A673 (cell line): ENCODE measurements around the gene PODXL. TPM values are rescaled to one million over a fixed set of nuclear protein-coding genes. Genes with fewer than 3 reads are reported as not detected.
"Not testable (repeated sequence)": the region's sequence is repeated elsewhere in the genome, so short reads cannot be mapped to it uniquely, and the experiment has no call there.

Experiments
- BruUV-seq: library from RNA; stranded (reverse); fragments of 400-500 nt; replicated peaks from 2 replicates; lab custom pipeline; 2021; lab: Mats Ljungman, UMichigan
- CTCF ChIA-PET: fragments of 300-600 bp; sonication (Branson Sonifier 250); formaldehyde crosslinking; loops from one replicate; lab custom pipeline; 2022; ENCODE audit warnings: antibody characterized with exemption; lab: Charles Lee
- POLR2A ChIA-PET: fragments of 300-600 bp; sonication (Branson Sonifier 250); formaldehyde crosslinking; loops from one replicate; lab custom pipeline; 2022; ENCODE audit warnings: antibody characterized with exemption; ENCODE audit not compliant: low non-redundant PET; lab: Charles Lee
- DNase-seq: peaks from one replicate; pipeline ENCODE4 v3.0.0-alpha.2; 2015; ENCODE audit warnings: low spot score
- H3K27ac ChIP-seq: fragments of 200-600 bp; sonication (generic); 2 replicates; pipeline ENCODE4 v1.5.1; 2016; ENCODE audit warnings: mixed run types, low read depth, mild to moderate bottlenecking, mixed read lengths, antibody characterized with exemption, low read length; ENCODE audit not compliant: poor library complexity, severe bottlenecking
- H3K27me3 ChIP-seq: fragments of 200-600 bp; sonication (generic); replicated peaks from 2 replicates; pipeline ENCODE4 v1.6.1; 2017; ENCODE audit warnings: mixed run types, low read depth, mild to moderate bottlenecking, mixed read lengths, antibody characterized with exemption, low read length; ENCODE audit not compliant: insufficient read depth, poor library complexity
- H3K36me3 ChIP-seq: fragments of 200-600 bp; sonication (generic); 2 replicates; pipeline ENCODE4 v1.6.1; 2016; ENCODE audit warnings: mixed run types, mild to moderate bottlenecking, mixed read lengths, antibody characterized with exemption, low read length; ENCODE audit not compliant: insufficient read depth, poor library complexity, severe bottlenecking
- H3K4me1 ChIP-seq: fragments of 200-600 bp; sonication (generic); 2 replicates; pipeline ENCODE4 v1.6.1; 2017; ENCODE audit warnings: mixed run types, mild to moderate bottlenecking, mixed read lengths, antibody characterized with exemption, low read length; ENCODE audit not compliant: insufficient read depth, poor library complexity, severe bottlenecking
- H3K4me3 ChIP-seq: fragments of 200-600 bp; sonication (generic); 2 replicates; pipeline ENCODE4 v1.5.1; 2016; ENCODE audit warnings: low read depth, mixed run types, mild to moderate bottlenecking, mixed read lengths, low read length; ENCODE audit not compliant: poor library complexity, severe bottlenecking
- H3K9me3 ChIP-seq: fragments of 200-600 bp; sonication (generic); 2 replicates; pipeline ENCODE4 v1.6.1; 2016; ENCODE audit warnings: mixed run types, low read depth, mild to moderate bottlenecking, mixed read lengths, antibody characterized with exemption, low read length; ENCODE audit not compliant: poor library complexity, severe bottlenecking
- EZH2 ChIP-seq: fragments of 200-600 bp; sonication (generic); IDR thresholded peaks from 2 replicates; pipeline ENCODE4 v1.6.1; 2017; ENCODE audit warnings: borderline replicate concordance, low read depth, mild to moderate bottlenecking, mixed read lengths, antibody characterized with exemption, low read length; ENCODE audit not compliant: poor library complexity, severe bottlenecking
- intact Hi-C: fragments of 100-400 bp; cut with micrococcal nuclease; formaldehyde crosslinking; loops from one replicate; pipeline ENCODE4 v1.10.0; 2022; ENCODE audit not compliant: unreplicated experiment
- total RNA-seq: library from RNA; stranded (reverse); gene quantifications from 2 replicates; pipeline ENCODE4 v1.2.3, GENCODE V29; 2021
- TF ChIP-seq, protein P1 (sequence below): fragments of 300-800, 200-600 bp; sonication (generic); conservative IDR thresholded peaks from 2 replicates; pipeline ENCODE4 v1.5.1; 2017; ENCODE audit warnings: low read depth, mild to moderate bottlenecking, antibody characterized with exemption, low read length, moderate library complexity, mixed read lengths

PODXL gene
- total RNA-seq, 1 experiment from 2014 or later: 22.1 TPM

DNA sequence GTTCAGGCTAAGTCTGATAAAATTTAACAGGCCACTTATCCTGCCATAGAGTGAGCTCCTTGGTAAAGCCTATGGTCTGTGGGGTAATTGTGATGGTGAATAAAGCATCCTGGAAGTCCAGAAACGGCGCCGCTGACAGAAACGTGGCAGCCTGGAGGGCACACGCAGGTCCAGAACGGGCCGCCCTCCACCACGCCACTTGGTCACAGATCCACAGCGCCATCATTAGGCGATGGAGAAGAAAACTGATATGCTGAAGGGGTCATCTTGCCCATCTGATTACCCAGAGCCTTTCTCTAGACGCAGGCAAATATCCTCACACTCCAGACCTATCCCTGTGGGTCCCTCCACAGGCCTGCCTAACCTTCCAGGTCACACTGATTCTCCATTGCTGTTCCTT lies 37.8 kb downstream of the PODXL start:
- no peak overlapping the region for H3K4me3 ChIP-seq
- no peaks in the 10 kb centered on the region for H3K36me3 ChIP-seq
- no TSS peak for BruUV-seq
- CTCF ChIA-PET: no interaction called here
- no peak for DNase-seq
- no peak for TF ChIP-seq EZH2
- TF ChIP-seq, protein P1, sequence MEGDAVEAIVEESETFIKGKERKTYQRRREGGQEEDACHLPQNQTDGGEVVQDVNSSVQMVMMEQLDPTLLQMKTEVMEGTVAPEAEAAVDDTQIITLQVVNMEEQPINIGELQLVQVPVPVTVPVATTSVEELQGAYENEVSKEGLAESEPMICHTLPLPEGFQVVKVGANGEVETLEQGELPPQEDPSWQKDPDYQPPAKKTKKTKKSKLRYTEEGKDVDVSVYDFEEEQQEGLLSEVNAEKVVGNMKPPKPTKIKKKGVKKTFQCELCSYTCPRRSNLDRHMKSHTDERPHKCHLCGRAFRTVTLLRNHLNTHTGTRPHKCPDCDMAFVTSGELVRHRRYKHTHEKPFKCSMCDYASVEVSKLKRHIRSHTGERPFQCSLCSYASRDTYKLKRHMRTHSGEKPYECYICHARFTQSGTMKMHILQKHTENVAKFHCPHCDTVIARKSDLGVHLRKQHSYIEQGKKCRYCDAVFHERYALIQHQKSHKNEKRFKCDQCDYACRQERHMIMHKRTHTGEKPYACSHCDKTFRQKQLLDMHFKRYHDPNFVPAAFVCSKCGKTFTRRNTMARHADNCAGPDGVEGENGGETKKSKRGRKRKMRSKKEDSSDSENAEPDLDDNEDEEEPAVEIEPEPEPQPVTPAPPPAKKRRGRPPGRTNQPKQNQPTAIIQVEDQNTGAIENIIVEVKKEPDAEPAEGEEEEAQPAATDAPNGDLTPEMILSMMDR: no peak
- no peaks in the 10 kb centered on the region for H3K27me3 ChIP-seq
- no peak overlapping the region for H3K27ac ChIP-seq
- no peaks in the 10 kb centered on the region for H3K4me1 ChIP-seq
- H3K9me3 ChIP-seq: no peaks in the 10 kb centered on the region
- intact Hi-C loops: no loop called here
- POLR2A ChIA-PET: no interaction called here

DNA sequence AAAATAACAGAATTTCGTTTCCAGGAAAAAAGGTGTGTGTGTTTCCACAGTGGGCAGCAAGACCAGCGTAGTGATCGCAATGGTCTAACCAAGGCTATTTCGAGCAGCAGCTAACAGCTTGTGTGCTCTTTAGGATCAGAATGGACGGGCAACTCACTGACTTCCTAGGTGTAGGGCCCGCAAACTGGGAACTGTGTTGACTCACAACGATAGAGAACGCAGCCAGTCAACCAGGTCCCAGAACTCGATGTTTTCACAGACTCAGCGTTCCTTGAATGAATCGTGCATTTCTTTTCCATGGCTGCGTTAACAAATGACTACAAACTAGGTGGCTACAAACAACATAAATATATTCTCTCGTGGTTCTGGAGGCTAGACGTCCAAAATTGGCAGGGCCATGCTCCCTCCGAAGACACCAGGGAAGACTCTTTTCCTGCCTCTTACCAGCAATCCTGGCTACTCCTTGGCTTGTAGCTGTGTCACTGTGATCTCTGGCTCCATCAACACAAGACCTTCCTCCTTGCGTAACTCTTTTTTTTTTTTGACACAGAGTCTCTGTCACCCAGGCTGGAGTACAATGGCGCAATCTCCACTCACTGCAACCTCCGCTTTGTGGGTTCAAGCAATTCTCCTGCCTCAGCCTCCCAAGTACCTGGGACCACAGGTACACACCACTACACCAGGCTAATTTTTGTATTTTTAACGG lies 39.1 kb downstream of the PODXL start:
- H3K27me3 ChIP-seq: no peaks in the 10 kb centered on the region
- peaks cover 6% of the 10 kb centered on the region for H3K4me1 ChIP-seq
- POLR2A ChIA-PET: no interaction called here
- H3K4me3 ChIP-seq: no peak overlapping the region
- CTCF ChIA-PET: no interaction called here
- intact Hi-C loops: no loop called here
- H3K9me3 ChIP-seq: no peaks in the 10 kb centered on the region
- no peaks in the 10 kb centered on the region for H3K36me3 ChIP-seq
- TF ChIP-seq EZH2: no peak
- TF ChIP-seq, protein P1: no peak
- no TSS peak for BruUV-seq
- no peak overlapping the region for H3K27ac ChIP-seq
- no peak for DNase-seq

DNA sequence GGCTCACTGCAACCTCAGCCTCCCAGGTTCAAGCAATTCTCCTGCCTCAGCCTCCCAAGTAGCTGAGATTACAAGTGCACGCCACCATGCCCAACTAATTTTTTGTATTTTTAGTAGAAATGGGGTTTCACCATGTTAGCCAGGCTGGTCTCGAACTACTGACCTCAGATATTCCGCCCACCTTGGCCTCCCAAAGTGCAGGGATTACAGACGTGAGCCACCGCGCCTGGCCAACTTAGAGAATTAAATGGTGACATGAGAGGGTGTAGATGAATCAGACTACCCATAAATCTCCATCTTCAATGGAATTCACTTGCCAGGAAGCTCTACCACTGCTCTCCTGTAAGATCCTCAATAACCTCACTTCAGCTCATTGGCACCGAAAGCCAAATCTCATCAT lies 41.0 kb downstream of the PODXL start:
- H3K9me3 ChIP-seq, DNase-seq, H3K4me3 ChIP-seq, H3K27me3 ChIP-seq, H3K4me1 ChIP-seq, H3K27ac ChIP-seq, CTCF ChIA-PET, intact Hi-C loops, POLR2A ChIA-PET, H3K36me3 ChIP-seq, BruUV-seq: not testable (repeated sequence)
